Stimulated activated effector memory CD8-positive, alpha-beta T cell treated with anti-CD3 and anti-CD28 coated beads, Interleukin-12 subunit alpha, Interleukin-12 subunit beta, amount 100 ng/mL, for 72 hours (primary cell): ENCODE results near the gene TMEM40.
"Not testable (repeated sequence)": the region's sequence is repeated elsewhere in the genome, so short reads cannot be mapped to it uniquely, and the experiment has no call there.

Source experiments
- ATAC-seq: fragments of 150-1000 bp; cut with Tn5 transposase; 2 replicates; pipeline ENCODE4 v1.10.0; 2021
- DNase-seq, 2 donors: peaks; one replicate each; pipeline ENCODE4 v3.0.0; 2021 to 2022; ENCODE audit warnings: low spot score in 2 of 2
- H3K27ac Mint-ChIP-seq: one replicate; pipeline ENCODE4 v1.8.0; 2022; ENCODE audit warnings: mild to moderate bottlenecking, mixed read lengths
- H3K36me3 Mint-ChIP-seq: one replicate; pipeline ENCODE4 v1.8.0; 2022; ENCODE audit warnings: mild to moderate bottlenecking, mixed read lengths
- H3K4me1 Mint-ChIP-seq: one replicate; pipeline ENCODE4 v1.8.0; 2022; ENCODE audit warnings: mixed read lengths
- H3K4me3 Mint-ChIP-seq: one replicate; pipeline ENCODE4 v1.8.0; 2022; ENCODE audit warnings: mild to moderate bottlenecking, mixed read lengths
- H3K9me3 Mint-ChIP-seq: one replicate; pipeline ENCODE4 v1.8.0; 2022; ENCODE audit warnings: mixed read lengths

The TMEM40 gene

DNA sequence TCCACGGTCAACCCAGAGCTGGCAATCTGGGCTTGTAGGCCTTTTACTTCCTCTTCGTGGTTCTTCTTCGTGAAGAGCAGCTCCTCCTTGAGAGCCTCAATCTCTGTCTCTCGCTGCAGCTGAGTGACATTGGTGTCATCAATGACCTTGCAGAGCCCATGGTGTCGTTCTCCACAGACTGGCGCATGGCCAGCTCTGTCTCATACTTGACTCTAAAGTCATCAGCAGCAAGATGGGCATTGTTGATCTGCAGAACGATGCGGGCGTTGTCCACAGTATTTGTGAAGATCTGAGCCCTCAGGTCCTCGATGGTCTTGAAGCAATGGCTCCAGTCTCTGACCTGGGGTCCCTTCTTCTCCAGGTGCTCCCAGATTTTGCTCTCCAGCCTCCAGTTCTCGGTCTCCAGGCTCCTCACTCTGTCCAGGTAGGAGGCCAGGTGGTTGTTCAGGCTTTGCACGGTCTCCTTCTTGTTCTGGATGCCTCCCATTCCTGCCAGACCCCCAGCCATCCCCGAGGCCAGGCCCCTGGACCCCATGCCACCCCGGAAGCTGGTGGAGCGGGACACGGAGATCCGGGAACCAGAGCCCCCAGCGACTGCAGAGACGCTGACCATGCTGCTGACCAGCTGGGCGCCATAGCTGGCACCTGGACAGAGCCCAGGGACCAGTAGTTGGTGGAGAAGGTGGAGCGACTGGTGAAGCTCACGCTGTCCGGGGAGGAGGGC is 29.1 kb upstream of the TMEM40 start:
- ATAC-seq, DNase-seq, H3K27ac Mint-ChIP-seq, H3K9me3 Mint-ChIP-seq, H3K36me3 Mint-ChIP-seq, H3K4me3 Mint-ChIP-seq, H3K4me1 Mint-ChIP-seq: not testable (repeated sequence)

DNA sequence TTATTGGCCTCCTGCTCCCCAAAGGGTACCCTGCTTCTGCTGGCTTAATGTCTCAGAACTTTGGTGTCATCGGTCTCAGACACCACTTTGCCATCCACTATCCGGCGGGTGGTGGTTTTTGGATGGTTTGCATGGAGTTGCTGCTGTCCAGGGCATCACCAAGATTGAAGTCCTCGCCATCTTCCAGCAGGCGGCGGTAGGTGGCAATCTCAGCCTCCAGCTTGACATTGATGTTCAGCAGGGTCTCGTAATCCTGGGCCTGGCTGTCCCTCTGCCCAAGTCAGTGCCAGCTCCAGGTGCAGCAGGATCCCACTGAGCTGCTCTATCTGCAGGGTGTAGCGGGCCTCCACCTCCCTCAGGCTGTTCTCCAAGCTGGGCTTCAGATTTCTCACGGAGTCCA is 28.3 kb upstream of the TMEM40 start:
- not testable (repeated sequence) for ATAC-seq, H3K36me3 Mint-ChIP-seq, H3K4me3 Mint-ChIP-seq, DNase-seq, H3K9me3 Mint-ChIP-seq, H3K4me1 Mint-ChIP-seq, H3K27ac Mint-ChIP-seq

DNA sequence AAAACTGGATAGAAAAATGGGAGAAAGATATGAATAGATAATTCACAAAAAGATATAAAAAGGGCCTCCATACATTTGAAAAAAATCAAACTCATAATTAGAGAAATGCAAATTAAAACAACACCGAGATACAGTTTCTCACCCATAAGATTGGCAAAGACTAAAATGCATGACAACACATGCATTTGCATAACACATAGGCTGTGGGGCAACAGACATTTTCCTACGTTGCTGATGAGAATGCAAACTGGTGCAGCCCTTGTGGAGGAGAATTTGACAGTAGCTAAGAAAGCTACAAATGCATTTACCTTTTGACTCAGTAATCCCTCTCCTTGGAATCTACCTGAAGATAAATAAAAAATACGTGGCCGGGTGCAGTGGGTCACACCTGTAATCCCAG is 26.0 kb upstream of the TMEM40 start:
- Mint-ChIP-seq H3K4me3 (no peak overlapping the region), H3K4me1 (no peaks in the 10 kb centered on the region), H3K9me3 (no peaks in the 10 kb centered on the region), H3K27ac (no peak overlapping the region), H3K36me3 (no peaks in the 10 kb centered on the region)
- DNase-seq (no peak), ATAC-seq (no peak)

DNA sequence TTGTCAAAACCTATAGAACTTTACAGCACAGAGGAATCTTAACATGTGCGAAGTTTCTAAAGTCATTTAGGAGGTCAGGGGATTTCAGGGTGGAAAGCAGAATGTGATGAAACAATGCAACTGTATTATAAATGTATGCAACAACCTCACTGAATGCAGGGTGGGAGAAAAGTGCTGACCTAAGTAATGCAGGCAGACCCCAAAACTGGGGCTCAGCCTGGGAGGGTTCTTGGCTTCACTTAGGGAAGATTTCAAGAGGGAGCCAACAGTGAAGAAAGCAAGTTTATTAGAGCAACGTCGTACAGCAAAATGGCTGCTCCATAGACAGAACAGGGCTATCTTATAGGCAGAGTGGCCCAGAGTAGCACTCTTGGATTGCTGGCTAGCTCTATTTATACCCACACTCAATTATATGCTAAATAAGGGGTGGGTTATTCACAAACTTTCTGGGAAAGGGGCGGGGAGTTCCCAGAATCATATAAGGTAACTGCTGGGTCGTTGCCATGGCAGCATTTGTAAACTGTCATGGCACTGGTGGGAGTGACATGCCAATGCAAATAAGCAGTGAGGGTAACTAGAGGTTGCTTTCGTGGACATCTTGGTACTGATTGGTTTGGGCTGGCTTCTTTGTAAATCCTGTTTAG is 23.2 kb upstream of the TMEM40 start:
- no peaks in the 10 kb centered on the region for H3K9me3 Mint-ChIP-seq
- no peaks in the 10 kb centered on the region for H3K36me3 Mint-ChIP-seq
- no peak for DNase-seq
- no peak overlapping the region for H3K27ac Mint-ChIP-seq
- no peaks in the 10 kb centered on the region for H3K4me1 Mint-ChIP-seq
- no peak overlapping the region for H3K4me3 Mint-ChIP-seq
- ATAC-seq, result no peak

DNA sequence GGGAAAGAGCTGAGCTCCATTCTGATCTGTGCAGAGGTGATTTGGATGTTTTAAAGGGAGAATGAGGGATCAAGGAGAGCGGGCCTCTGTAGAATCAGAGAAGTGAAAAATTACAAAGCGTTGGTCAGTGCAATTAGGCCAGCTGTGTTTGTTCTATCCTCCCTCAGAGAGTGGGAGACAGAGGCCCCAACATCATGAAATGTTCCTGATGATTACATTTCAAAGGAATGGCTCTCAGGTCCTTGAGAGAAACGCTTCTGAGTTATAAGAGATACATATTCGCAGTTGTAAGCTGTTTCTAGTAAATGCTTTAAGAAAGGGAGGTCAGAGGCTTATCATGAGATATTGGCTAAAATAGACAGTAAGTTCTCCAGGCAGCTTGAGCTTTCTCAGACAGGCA is 21.7 kb upstream of the TMEM40 start:
- H3K27ac Mint-ChIP-seq, result no peak overlapping the region
- H3K4me1 Mint-ChIP-seq, result no peaks in the 10 kb centered on the region
- DNase-seq (no peak), ATAC-seq (no peak)
- no peaks in the 10 kb centered on the region for H3K36me3 Mint-ChIP-seq
- H3K9me3 Mint-ChIP-seq, result no peaks in the 10 kb centered on the region
- H3K4me3 Mint-ChIP-seq, result no peak overlapping the region

DNA sequence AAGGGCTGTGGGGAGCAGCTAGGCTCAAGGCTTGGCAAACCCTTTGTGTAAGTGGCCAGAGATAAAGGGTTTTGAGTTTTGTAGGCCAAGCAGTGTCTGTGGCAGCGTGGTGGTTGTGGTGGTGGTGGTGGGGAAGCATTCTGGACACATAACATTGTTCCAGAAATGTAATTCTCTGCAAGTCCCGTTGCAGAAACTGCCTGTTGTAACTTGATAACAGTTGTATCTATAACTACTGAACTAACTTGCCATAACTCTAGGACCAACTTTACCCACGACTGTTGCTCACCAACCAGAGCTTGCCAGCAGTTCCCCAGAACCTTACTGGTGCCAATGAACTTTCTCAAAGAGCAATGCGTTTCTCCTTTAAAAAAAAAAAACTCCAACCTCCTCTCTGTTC is 18.1 kb upstream of the TMEM40 start:
- Mint-ChIP-seq H3K4me1 (no peaks in the 10 kb centered on the region), H3K4me3 (no peak overlapping the region), H3K9me3 (no peaks in the 10 kb centered on the region), H3K27ac (no peak overlapping the region), H3K36me3 (no peaks in the 10 kb centered on the region)
- DNase-seq (no peak), ATAC-seq (no peak)

DNA sequence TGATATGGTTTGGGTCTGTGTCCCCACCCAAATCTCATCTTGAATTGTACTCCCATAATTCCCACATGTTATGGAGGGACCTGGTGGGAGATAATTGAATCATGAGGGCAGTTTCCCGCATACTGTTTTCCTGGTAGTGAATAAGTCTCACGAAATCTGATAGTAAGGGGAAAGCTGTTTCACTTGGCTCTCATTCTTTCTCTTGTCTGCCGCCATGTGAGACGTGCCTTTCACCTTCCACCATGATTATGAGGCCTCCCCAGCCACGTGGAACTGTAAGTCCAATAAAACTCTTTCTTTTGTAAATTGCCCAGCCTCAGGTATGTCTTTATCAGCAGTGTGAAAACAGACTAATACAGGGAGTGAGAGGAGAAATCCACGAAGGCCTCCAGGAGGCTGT is 16.9 kb upstream of the TMEM40 start:
- not testable (repeated sequence) for ATAC-seq, H3K9me3 Mint-ChIP-seq, H3K27ac Mint-ChIP-seq, H3K4me3 Mint-ChIP-seq, H3K36me3 Mint-ChIP-seq, H3K4me1 Mint-ChIP-seq, DNase-seq

DNA sequence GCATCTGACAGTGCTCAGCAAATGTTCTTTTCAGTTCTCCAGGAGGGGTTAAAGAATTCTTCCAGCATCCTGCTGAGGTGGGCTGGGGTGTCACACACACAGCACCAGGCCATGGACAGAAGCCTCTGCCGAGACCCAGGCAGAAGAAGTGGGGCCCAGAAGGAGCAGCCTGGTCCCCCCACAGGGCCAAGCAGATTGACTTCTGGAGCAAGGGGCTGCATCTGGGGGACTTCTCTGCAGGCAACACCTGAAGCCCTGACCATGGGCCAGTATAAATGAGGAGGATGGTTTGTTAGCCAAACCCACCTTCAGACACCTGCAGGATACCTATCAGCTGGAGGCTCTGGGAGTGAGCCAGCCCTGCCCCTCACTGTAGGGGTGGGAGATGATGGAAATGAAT is 16.2 kb upstream of the TMEM40 start:
- Mint-ChIP-seq H3K4me3 (no peak overlapping the region), H3K4me1 (no peaks in the 10 kb centered on the region), H3K9me3 (no peaks in the 10 kb centered on the region), H3K36me3 (no peaks in the 10 kb centered on the region), H3K27ac (no peak overlapping the region)
- ATAC-seq (no peak), DNase-seq (no peak)

DNA sequence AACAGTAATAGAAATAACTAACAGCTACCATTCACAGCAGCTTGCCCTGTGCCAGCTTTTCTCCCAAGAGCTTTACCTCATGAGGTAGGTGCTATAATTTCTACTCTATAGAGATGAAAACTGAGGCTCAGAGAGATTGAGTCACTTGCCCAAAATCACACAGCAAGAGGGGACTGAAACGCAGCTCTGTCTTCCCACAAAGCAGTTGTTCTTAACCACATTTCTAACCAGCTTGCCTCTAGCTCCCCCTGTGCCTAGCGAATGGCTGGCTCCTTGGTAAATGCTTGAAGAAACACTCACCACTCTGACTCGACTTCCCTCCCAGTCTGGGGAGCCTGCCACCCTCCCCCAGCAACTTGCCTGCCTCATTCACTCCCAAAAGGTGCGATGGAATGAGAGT is 15.6 kb upstream of the TMEM40 start:
- H3K4me3 Mint-ChIP-seq, result no peak overlapping the region
- DNase-seq (no peak), ATAC-seq (no peak)
- H3K4me1 Mint-ChIP-seq, result no peaks in the 10 kb centered on the region
- no peak overlapping the region for H3K27ac Mint-ChIP-seq
- no peaks in the 10 kb centered on the region for H3K36me3 Mint-ChIP-seq
- H3K9me3 Mint-ChIP-seq, result no peaks in the 10 kb centered on the region

DNA sequence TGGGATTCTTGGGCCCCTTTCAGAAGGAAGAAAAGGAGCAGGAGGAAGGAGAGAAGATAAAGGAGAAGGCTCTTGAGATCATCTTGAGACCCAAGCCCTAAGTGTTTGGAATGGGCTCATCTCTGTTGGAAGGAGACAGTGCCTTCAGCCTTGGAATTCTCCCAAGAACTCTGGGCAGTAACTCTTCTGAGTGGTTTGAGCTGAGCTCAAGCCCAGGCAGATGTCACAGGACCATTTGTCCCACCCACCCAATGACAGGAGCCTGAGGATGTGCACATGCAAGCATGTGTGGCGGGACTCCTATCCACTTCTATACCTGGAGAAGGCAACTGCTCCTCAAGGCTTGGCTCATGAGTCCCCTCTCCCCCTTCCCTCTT is 14.6 kb upstream of the TMEM40 start:
- Mint-ChIP-seq H3K4me3 (no peak overlapping the region), H3K9me3 (no peaks in the 10 kb centered on the region), H3K4me1 (no peaks in the 10 kb centered on the region), H3K27ac (no peak overlapping the region), H3K36me3 (no peaks in the 10 kb centered on the region)
- no peak for ATAC-seq
- DNase-seq, result no peak

DNA sequence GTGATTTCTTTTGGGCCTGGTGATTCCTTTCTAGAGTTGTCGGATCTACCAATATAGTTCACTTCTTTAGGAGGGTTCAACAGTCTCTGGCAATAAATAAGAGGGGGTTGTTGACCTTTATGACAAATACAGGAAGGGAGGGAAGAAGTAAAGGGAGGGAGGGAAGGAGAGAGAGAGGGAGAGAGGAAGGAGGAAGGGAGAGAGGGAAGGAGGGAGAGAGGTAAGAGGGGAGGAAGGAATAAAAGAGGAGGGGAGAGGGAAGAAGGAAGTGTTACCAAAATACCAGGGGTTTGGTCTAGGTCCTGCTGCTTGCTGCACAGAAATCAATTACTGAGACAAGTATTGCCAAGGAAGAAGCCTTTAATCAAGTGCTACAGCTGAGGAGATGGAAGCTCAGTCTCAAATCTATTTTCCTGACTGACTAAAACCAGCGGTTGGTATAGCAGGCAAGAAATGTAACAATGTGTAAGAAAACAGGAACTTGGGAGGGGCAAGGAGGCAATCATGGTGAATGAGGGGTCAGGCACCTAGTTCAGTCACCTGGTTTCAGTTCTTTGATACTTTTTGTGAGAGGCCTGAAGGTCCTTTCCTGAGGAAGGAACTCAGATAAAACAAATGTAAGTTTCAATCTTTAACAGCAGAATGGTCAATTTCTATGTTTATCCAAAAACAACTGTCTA is 14.1 kb upstream of the TMEM40 start:
- ATAC-seq, result no peak
- Mint-ChIP-seq H3K4me1 (no peaks in the 10 kb centered on the region), H3K36me3 (no peaks in the 10 kb centered on the region), H3K9me3 (no peaks in the 10 kb centered on the region), H3K27ac (no peak overlapping the region), H3K4me3 (no peak overlapping the region)
- no peak for DNase-seq

DNA sequence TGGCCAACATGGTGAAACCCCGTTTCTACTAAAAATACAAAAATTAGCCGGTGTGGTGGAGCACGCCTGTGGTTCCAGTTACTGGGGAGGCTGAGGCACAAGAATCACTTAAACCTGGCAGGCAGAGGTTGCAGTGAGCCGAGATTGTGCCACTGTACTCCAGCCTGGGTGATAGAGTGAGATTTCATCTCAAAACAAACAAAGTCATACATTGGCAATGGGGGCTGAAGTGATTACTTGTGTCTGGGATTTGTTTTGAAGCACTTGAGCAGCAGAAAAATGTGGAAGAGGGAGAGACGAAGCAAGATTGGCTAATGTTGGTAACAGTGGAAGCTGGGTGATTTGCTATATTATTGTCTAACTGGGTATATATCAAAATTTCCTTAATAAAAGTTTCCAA is 13.4 kb upstream of the TMEM40 start:
- DNase-seq, result no peak
- no peak for ATAC-seq
- H3K4me1 Mint-ChIP-seq, result no peaks in the 10 kb centered on the region
- H3K4me3 Mint-ChIP-seq, result no peak overlapping the region
- no peak overlapping the region for H3K27ac Mint-ChIP-seq
- no peaks in the 10 kb centered on the region for H3K9me3 Mint-ChIP-seq
- H3K36me3 Mint-ChIP-seq, result no peaks in the 10 kb centered on the region

DNA sequence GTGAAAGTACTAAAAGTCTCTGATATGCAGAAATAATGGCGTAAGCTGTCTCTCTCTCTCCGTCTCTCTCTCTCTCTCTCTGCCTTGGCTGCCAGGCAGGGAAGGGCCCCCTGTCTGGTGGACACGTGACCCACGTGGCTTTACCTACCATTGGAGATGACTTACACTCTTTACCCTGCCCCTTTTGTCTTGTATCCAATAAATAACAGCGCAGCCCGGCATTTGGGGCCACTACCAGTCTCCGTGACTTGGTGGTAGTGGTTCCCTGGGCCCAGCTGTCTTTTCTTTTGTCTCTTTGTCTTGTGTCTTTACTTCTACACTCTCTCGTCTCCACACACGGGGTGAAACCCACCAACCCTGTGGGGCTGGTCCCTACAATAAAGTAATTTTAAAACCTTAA is 12.2 kb upstream of the TMEM40 start:
- Mint-ChIP-seq H3K36me3 (no peaks in the 10 kb centered on the region), H3K9me3 (no peaks in the 10 kb centered on the region), H3K4me3 (no peak overlapping the region), H3K4me1 (no peaks in the 10 kb centered on the region), H3K27ac (no peak overlapping the region)
- DNase-seq (no peak), ATAC-seq (no peak)

DNA sequence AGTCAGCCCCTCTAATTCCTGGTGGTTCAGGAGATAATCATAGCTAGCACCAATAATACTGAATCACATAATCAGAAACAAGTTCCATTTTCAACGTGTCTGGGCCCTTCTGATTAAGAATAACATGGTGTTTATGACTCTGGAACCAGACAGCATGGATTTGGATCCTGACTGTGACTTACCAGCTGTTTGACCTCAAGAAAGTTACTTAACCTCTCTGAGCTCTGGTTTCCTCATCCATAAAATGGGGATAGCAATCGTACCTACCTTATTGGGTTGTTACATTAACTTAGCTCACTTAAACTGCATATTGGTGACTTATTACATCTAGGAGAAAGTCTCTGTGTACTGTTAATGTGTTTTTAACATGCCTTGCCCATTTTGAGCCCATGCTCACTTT is 10.7 kb upstream of the TMEM40 start:
- Mint-ChIP-seq H3K36me3 (no peaks in the 10 kb centered on the region), H3K4me3 (no peak overlapping the region), H3K27ac (no peak overlapping the region), H3K4me1 (no peaks in the 10 kb centered on the region), H3K9me3 (no peaks in the 10 kb centered on the region)
- DNase-seq (no peak), ATAC-seq (no peak)

DNA sequence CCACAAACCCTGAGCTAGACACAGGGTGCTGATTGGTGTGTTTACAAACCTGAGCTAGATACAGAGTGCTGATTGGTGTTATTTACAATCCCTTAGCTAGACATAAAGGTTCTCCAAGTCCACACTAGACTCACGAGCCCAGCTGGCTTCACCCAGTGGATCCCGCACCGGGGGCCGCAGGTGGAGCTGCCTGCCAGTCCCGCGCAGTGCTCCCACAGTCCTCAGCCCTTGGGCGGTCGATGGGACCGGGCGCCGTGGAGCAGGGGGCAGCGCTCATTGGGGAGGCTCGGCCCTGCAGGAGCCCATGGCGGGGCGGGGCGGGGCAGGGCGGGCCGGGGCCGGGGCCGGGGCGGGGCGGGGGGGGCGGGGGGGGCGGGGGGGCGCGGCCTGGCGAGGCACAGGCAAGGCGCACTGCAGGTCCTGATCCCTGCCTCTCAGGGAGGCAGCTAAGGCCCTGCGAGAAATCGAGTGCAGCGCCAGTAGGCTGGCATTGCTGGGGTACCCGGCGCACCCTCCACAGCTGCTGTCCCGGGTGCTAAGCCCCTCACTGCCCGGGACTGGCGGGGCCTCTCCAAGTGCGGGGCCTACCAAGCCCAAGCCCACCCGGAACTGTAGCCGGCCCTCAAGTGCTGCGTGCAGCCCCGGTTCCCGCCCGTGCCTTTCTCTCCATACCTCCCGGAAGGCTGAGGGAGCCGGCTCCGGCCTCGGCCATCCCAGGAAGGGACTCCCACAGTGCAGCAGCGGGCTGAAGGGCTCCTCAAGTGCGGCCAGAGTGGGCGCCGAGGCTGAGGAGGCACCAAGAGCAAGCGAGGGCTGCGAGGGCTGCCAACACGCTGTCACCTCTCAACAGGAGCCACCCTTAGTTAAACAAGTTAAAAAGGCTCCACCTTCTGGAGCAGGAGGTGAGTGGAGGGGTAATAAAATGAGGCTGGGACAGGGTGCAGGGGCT is 9.8 kb upstream of the TMEM40 start:
- no peaks in the 10 kb centered on the region for H3K4me1 Mint-ChIP-seq
- no peaks in the 10 kb centered on the region for H3K36me3 Mint-ChIP-seq
- no peaks in the 10 kb centered on the region for H3K9me3 Mint-ChIP-seq
- H3K27ac Mint-ChIP-seq, result no peak overlapping the region
- ATAC-seq, result no peak
- no peak for DNase-seq
- H3K4me3 Mint-ChIP-seq, result no peak overlapping the region
